Gastroesophageal sphincter (tissue), 3 donors: ENCODE results near the gene CSRP2.

Experiments used
- CTCF ChIP-seq, 4 experiments: fragments of 200-600 bp in 2 of 4; fragments of 450-650 bp in 2 of 4; sonication (generic) in 1 of 4; IDR thresholded peaks; one replicate each; pipeline ENCODE4 v1.5.1; 2017 to 2019; ENCODE audit warnings: antibody characterized with exemption in 4 of 4, mild to moderate bottlenecking in 2 of 4, moderate library complexity in 2 of 4
- EP300 ChIP-seq: sonication (generic); formaldehyde crosslinking; IDR thresholded peaks from one replicate; pipeline ENCODE4 v1.6.1; 2017; ENCODE audit warnings: antibody characterized with exemption, mild to moderate bottlenecking
- POLR2A ChIP-seq, 2 donors: fragments of 450-650 bp; IDR thresholded peaks; one replicate each; pipeline ENCODE4 v1.6.1; 2017; ENCODE audit warnings: antibody characterized with exemption in 2 of 2, mild to moderate bottlenecking in 2 of 2, moderate library complexity in 1 of 2
- POLR2AphosphoS5 ChIP-seq: sonication (generic); formaldehyde crosslinking; IDR thresholded peaks from one replicate; pipeline ENCODE4 v1.6.1; 2017; ENCODE audit warnings: antibody characterized with exemption

- TF ChIP-seq POLR2AphosphoS5 (no peak), CTCF (IDR thresholded peaks at IDR 0.05) (peak in 3 of 4 experiments; percentile 12 to 48 (median 28)), POLR2A (IDR thresholded peaks at IDR 0.05) (no peak), EP300 (no peak)
Observed at GRCh38 chr12:76927170-76927784, 48.5 kb upstream of the CSRP2 start.
